ENCODE data around the gene CIP2A. TPM values are rescaled to one million over a fixed set of nuclear protein-coding genes. Genes with fewer than 3 reads are reported as not detected.

Gene CIP2A
- total and polyA plus RNA-seq, 2 of the 13 experiments (the other 11 are each of a cell fraction or from before 2014, with no cell fraction given): 7.8 to 36.9 TPM

DNA sequence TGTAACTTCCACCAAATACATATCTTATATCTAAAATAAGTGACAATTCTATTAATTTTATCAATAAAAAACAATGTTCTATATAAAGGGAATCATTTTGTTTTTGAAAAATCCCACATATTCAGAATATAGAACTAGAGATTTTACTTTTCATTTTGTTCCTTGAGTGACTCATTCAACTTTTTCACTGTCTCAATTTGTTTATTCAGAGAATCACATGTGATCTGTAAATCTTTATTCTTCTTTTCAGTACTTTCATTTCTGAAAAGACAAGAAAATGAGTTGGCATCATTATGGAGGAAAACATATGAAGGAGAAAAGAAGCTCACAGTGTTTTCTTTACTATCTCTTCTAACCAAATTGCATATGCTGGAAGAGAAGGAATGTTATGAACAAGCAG lies 35.0 kb downstream of the CIP2A start (continued):
- TF ChIP-seq, protein P1, sequence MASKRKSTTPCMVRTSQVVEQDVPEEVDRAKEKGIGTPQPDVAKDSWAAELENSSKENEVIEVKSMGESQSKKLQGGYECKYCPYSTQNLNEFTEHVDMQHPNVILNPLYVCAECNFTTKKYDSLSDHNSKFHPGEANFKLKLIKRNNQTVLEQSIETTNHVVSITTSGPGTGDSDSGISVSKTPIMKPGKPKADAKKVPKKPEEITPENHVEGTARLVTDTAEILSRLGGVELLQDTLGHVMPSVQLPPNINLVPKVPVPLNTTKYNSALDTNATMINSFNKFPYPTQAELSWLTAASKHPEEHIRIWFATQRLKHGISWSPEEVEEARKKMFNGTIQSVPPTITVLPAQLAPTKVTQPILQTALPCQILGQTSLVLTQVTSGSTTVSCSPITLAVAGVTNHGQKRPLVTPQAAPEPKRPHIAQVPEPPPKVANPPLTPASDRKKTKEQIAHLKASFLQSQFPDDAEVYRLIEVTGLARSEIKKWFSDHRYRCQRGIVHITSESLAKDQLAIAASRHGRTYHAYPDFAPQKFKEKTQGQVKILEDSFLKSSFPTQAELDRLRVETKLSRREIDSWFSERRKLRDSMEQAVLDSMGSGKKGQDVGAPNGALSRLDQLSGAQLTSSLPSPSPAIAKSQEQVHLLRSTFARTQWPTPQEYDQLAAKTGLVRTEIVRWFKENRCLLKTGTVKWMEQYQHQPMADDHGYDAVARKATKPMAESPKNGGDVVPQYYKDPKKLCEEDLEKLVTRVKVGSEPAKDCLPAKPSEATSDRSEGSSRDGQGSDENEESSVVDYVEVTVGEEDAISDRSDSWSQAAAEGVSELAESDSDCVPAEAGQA (IDR thresholded peaks at IDR 0.05; ENCODE audit: low read depth): no peak
- TF ChIP-seq, protein P1 (CRISPR knock-in tag; IDR thresholded peaks at IDR 0.05; ENCODE audit: borderline replicate concordance): no peak
- TF ChIP-seq, protein P2, sequence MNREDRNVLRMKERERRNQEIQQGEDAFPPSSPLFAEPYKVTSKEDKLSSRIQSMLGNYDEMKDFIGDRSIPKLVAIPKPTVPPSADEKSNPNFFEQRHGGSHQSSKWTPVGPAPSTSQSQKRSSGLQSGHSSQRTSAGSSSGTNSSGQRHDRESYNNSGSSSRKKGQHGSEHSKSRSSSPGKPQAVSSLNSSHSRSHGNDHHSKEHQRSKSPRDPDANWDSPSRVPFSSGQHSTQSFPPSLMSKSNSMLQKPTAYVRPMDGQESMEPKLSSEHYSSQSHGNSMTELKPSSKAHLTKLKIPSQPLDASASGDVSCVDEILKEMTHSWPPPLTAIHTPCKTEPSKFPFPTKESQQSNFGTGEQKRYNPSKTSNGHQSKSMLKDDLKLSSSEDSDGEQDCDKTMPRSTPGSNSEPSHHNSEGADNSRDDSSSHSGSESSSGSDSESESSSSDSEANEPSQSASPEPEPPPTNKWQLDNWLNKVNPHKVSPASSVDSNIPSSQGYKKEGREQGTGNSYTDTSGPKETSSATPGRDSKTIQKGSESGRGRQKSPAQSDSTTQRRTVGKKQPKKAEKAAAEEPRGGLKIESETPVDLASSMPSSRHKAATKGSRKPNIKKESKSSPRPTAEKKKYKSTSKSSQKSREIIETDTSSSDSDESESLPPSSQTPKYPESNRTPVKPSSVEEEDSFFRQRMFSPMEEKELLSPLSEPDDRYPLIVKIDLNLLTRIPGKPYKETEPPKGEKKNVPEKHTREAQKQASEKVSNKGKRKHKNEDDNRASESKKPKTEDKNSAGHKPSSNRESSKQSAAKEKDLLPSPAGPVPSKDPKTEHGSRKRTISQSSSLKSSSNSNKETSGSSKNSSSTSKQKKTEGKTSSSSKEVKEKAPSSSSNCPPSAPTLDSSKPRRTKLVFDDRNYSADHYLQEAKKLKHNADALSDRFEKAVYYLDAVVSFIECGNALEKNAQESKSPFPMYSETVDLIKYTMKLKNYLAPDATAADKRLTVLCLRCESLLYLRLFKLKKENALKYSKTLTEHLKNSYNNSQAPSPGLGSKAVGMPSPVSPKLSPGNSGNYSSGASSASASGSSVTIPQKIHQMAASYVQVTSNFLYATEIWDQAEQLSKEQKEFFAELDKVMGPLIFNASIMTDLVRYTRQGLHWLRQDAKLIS (CRISPR knock-in tag; IDR thresholded peaks at IDR 0.05): no peak
- TF ChIP-seq NR2F2 (IDR thresholded peaks at IDR 0.05; ENCODE audit: borderline replicate concordance, low read depth) (no peak), ZNF335 (CRISPR knock-in tag; IDR thresholded peaks at IDR 0.05) (no peak), GATA4 (IDR thresholded peaks at IDR 0.05; ENCODE audit: borderline replicate concordance, low read depth) (no peak), JARID2 (CRISPR knock-in tag; IDR thresholded peaks at IDR 0.05; ENCODE audit: insufficient replicate concordance) (no peak), FOSL2 (CRISPR knock-in tag; IDR thresholded peaks at IDR 0.05) (no peak), ZNF883 (CRISPR knock-in tag; IDR thresholded peaks at IDR 0.05; ENCODE audit: not compliant biosample characterization) (no peak), ZNF282 (IDR thresholded peaks at IDR 0.05; ENCODE audit: partially characterized antibody) (no peak)
